ENCODE results near the gene PLAAT4.

- TF ChIP-seq POU2F2 (IDR thresholded peaks at IDR 0.05; ENCODE audit: borderline replicate concordance, low read depth, low read length) (no peak), POLR2A (IDR thresholded peaks at IDR 0.05; ENCODE audit: low read depth, low read length) (no peak), ZNF217 (IDR thresholded peaks at IDR 0.05) (no peak), ZNF24 (IDR thresholded peaks at IDR 0.05) (no peak), JUND (IDR thresholded peaks at IDR 0.05; ENCODE audit: low read depth, low read length) (no peak), ASH2L (IDR thresholded peaks at IDR 0.05; ENCODE audit: borderline replicate concordance, low read depth) (no peak), MEF2B (IDR thresholded peaks at IDR 0.05; ENCODE audit: partially characterized antibody, poor library complexity, severe bottlenecking) (no peak), CEBPB (IDR thresholded peaks at IDR 0.05; ENCODE audit: borderline replicate concordance in 1 of 2, low read depth in 2 of 2, low read length in 2 of 2) (no peak)
- TF ChIP-seq, protein P1, sequence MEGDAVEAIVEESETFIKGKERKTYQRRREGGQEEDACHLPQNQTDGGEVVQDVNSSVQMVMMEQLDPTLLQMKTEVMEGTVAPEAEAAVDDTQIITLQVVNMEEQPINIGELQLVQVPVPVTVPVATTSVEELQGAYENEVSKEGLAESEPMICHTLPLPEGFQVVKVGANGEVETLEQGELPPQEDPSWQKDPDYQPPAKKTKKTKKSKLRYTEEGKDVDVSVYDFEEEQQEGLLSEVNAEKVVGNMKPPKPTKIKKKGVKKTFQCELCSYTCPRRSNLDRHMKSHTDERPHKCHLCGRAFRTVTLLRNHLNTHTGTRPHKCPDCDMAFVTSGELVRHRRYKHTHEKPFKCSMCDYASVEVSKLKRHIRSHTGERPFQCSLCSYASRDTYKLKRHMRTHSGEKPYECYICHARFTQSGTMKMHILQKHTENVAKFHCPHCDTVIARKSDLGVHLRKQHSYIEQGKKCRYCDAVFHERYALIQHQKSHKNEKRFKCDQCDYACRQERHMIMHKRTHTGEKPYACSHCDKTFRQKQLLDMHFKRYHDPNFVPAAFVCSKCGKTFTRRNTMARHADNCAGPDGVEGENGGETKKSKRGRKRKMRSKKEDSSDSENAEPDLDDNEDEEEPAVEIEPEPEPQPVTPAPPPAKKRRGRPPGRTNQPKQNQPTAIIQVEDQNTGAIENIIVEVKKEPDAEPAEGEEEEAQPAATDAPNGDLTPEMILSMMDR (IDR thresholded peaks at IDR 0.05 in 2 of 3, conservative IDR thresholded peaks at IDR 0.05 in 1 of 3; ENCODE audit: control insufficient read depth in 2 of 3, extremely low read depth in 1 of 3, insufficient read depth in 1 of 3, low read depth in 3 of 3, low read length in 3 of 3) = no peak
- TF ChIP-seq, protein P2, sequence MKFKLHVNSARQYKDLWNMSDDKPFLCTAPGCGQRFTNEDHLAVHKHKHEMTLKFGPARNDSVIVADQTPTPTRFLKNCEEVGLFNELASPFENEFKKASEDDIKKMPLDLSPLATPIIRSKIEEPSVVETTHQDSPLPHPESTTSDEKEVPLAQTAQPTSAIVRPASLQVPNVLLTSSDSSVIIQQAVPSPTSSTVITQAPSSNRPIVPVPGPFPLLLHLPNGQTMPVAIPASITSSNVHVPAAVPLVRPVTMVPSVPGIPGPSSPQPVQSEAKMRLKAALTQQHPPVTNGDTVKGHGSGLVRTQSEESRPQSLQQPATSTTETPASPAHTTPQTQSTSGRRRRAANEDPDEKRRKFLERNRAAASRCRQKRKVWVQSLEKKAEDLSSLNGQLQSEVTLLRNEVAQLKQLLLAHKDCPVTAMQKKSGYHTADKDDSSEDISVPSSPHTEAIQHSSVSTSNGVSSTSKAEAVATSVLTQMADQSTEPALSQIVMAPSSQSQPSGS (IDR thresholded peaks at IDR 0.05; ENCODE audit: low read length) = no peak
- TF ChIP-seq, protein P3, sequence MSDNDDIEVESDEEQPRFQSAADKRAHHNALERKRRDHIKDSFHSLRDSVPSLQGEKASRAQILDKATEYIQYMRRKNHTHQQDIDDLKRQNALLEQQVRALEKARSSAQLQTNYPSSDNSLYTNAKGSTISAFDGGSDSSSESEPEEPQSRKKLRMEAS (IDR thresholded peaks at IDR 0.05; ENCODE audit: low read depth, low read length) = no peak
These were observed 37.6 kb downstream of the PLAAT4 start for GRCh38 chr11:63573881-63574855.
